H1 (cell line): ENCODE data around the gene SYT13. TPM values are rescaled to one million over a fixed set of nuclear protein-coding genes. Genes with fewer than 3 reads are reported as not detected.

ENCODE experiments used
- CTCF ChIA-PET: fragments of 300-600 bp; sonication (Branson Sonifier 250); formaldehyde crosslinking; loops from one replicate; lab custom pipeline; 2021; ENCODE audit not compliant: partially characterized antibody; lab: Charles Lee
- POLR2A ChIA-PET: fragments of 300-600 bp; sonication (Branson Sonifier 250); formaldehyde crosslinking; loops from one replicate; lab custom pipeline; 2021; ENCODE audit warnings: inconsistent platforms; ENCODE audit not compliant: partially characterized antibody; lab: Charles Lee
- DNase-seq, 2 experiments: peaks; one replicate each; pipeline versions ENCODE4 v3.0.0 to v3.0.0-alpha.2; 2010 to 2022; ENCODE audit warnings: low spot score in 2 of 2, low read depth in 1 of 2, mixed read lengths in 1 of 2
- FAIRE-seq: peaks from 2 replicates; lab custom pipeline; 2011; peaks lifted over from hg19 to GRCh38; lab: Jason Lieb, UNC
- H2AFZ ChIP-seq: 2 replicates; pipeline ENCODE4 v1.8.1; 2012; ENCODE audit warnings: low read length, inconsistent platforms
- H2AK5ac ChIP-seq: 2 replicates; pipeline ENCODE4 v1.6.1; 2013; ENCODE audit warnings: low read depth, low read length
- H2BK120ac ChIP-seq: replicated peaks from 2 replicates; pipeline ENCODE3; 2013; ENCODE audit warnings: low read depth, low read length, inconsistent platforms
- H2BK12ac ChIP-seq: 2 replicates; pipeline ENCODE4 v1.6.1; 2013; ENCODE audit warnings: low read depth, low read length
- H2BK15ac ChIP-seq: 2 replicates; pipeline ENCODE4 v1.6.1; 2013; ENCODE audit warnings: low read length
- H2BK20ac ChIP-seq: 2 replicates; pipeline ENCODE4 v1.6.1; 2013; ENCODE audit warnings: low read length
- H2BK5ac ChIP-seq: 2 replicates; pipeline ENCODE4 v1.6.1; 2013; ENCODE audit warnings: low read depth, low read length
- H3K14ac ChIP-seq: 2 replicates; pipeline ENCODE4 v1.6.1; 2013; ENCODE audit warnings: inconsistent platforms; ENCODE audit not compliant: insufficient read length
- H3K18ac ChIP-seq: 2 replicates; pipeline ENCODE4 v1.6.1; 2013; ENCODE audit warnings: low read length; ENCODE audit errors: extremely low read depth
- H3K23ac ChIP-seq: 2 replicates; pipeline ENCODE4 v1.6.1; 2013; ENCODE audit warnings: inconsistent platforms; ENCODE audit not compliant: insufficient read length
- H3K23me2 ChIP-seq: 2 replicates; pipeline ENCODE4 v1.6.1; 2013; ENCODE audit warnings: low read depth, low read length
- H3K27ac ChIP-seq: 2 replicates; pipeline ENCODE4 v1.6.1; 2011; ENCODE audit warnings: low read depth, low read length, inconsistent platforms
- H3K27me3 ChIP-seq, 4 experiments: replicated peaks in 1 of 4; 1 replicate in 1 of 4; 2 replicates in 3 of 4; pipeline versions ENCODE4 v1.6.1 to v1.8.1; 2011 to 2013; ENCODE audit warnings: low read length in 3 of 4, mild to moderate bottlenecking in 3 of 4, inconsistent platforms in 2 of 4, mixed read lengths in 2 of 4, moderate library complexity in 1 of 4; ENCODE audit not compliant: control insufficient read depth in 3 of 4, insufficient read depth in 3 of 4; ENCODE audit errors: extremely low read depth in 1 of 4
- H3K36me3 ChIP-seq, 4 experiments: 2 replicates each; pipeline versions ENCODE4 v1.6.1 to v1.8.1; 2011 to 2013; ENCODE audit warnings: mild to moderate bottlenecking in 4 of 4, low read length in 3 of 4, moderate library complexity in 2 of 4, control low read depth in 1 of 4, inconsistent platforms in 1 of 4; ENCODE audit not compliant: insufficient read depth in 4 of 4, control insufficient read depth in 2 of 4
- H3K4ac ChIP-seq: replicated peaks from 2 replicates; pipeline ENCODE3; 2013; ENCODE audit warnings: low read length, low read depth, mixed read lengths, inconsistent platforms; ENCODE audit not compliant: insufficient read length
- H3K4me1 ChIP-seq, 4 experiments: replicated peaks in 1 of 4; 1 replicate in 1 of 4; 2 replicates in 3 of 4; pipeline versions ENCODE4 v1.6.1 to v1.8.1; 2011 to 2013; ENCODE audit warnings: low read length in 3 of 4, inconsistent platforms in 2 of 4, mixed read lengths in 1 of 4; ENCODE audit not compliant: insufficient read depth in 4 of 4, control insufficient read depth in 3 of 4
- H3K4me2 ChIP-seq, 2 experiments: 2 replicates each; pipeline versions ENCODE4 v1.6.1 to v1.8.1; 2011 to 2013; ENCODE audit warnings: low read depth in 2 of 2, low read length in 2 of 2, control low read depth in 1 of 2, inconsistent platforms in 1 of 2, mild to moderate bottlenecking in 1 of 2; ENCODE audit not compliant: insufficient read depth in 1 of 2
- H3K4me3 ChIP-seq, 4 experiments: fragments of 200-600, 300-600 bp in 1 of 4; sonication (generic), shearing (Covaris generic), sonication (Bioruptor Twin) in 1 of 4; 2 replicates each; pipeline versions ENCODE4 v1.5.1 to v1.8.1; 2011 to 2016; ENCODE audit warnings: low read length in 4 of 4, low read depth in 3 of 4, control low read depth in 2 of 4, inconsistent platforms in 2 of 4, mild to moderate bottlenecking in 2 of 4, mixed read lengths in 1 of 4, moderate library complexity in 1 of 4; ENCODE audit not compliant: insufficient read depth in 2 of 4; ENCODE audit errors: extremely low read depth in 1 of 4
- H3K56ac ChIP-seq: replicated peaks from 2 replicates; pipeline ENCODE3; 2013; ENCODE audit warnings: low read depth, mild to moderate bottlenecking, mixed read lengths, low read length, inconsistent platforms; ENCODE audit not compliant: insufficient read length
- H3K79me1 ChIP-seq: 2 replicates; pipeline ENCODE4 v1.6.1; 2013; ENCODE audit warnings: low read depth, low read length, control low read depth
- H3K79me2 ChIP-seq, 2 experiments: 2 replicates each; pipeline versions ENCODE4 v1.6.1 to v1.8.1; 2012 to 2013; ENCODE audit warnings: low read length in 2 of 2, mild to moderate bottlenecking in 2 of 2, inconsistent platforms in 1 of 2; ENCODE audit not compliant: insufficient read depth in 2 of 2, control insufficient read depth in 1 of 2
- H3K9ac ChIP-seq, 4 experiments: replicated peaks in 1 of 4; 1 replicate in 1 of 4; 2 replicates in 3 of 4; pipeline versions ENCODE4 v1.6.1 to v1.8.1; 2011 to 2013; ENCODE audit warnings: low read depth in 3 of 4, low read length in 3 of 4, control low read depth in 2 of 4, mild to moderate bottlenecking in 2 of 4, moderate library complexity in 2 of 4, inconsistent platforms in 1 of 4; ENCODE audit errors: extremely low read depth in 1 of 4
- H3K9me3 ChIP-seq, 2 experiments: 2 replicates each; pipeline versions ENCODE4 v1.6.1 to v1.8.1; 2012 to 2013; ENCODE audit warnings: mild to moderate bottlenecking in 2 of 2, moderate library complexity in 2 of 2, control low read depth in 1 of 2, inconsistent platforms in 1 of 2, low read depth in 1 of 2, low read length in 1 of 2, mixed read lengths in 1 of 2; ENCODE audit not compliant: insufficient read depth in 2 of 2
- H4K20me1 ChIP-seq, 2 experiments: replicated peaks in 1 of 2; 2 replicates each; pipeline versions ENCODE3 to v1.8.1; 2011 to 2013; ENCODE audit warnings: inconsistent platforms in 2 of 2, low read length in 2 of 2, mild to moderate bottlenecking in 1 of 2; ENCODE audit not compliant: insufficient read depth in 2 of 2, control insufficient read depth in 1 of 2
- H4K5ac ChIP-seq: 2 replicates; pipeline ENCODE4 v1.6.1; 2013; ENCODE audit warnings: low read length, low read depth, mixed read lengths, inconsistent platforms; ENCODE audit not compliant: insufficient read length
- H4K8ac ChIP-seq: 2 replicates; pipeline ENCODE4 v1.8.0; 2013; ENCODE audit warnings: mild to moderate bottlenecking, moderate library complexity, low read length, inconsistent platforms; ENCODE audit not compliant: insufficient read depth; ENCODE audit errors: extremely low read depth
- H4K91ac ChIP-seq: replicated peaks from 2 replicates; pipeline ENCODE3; 2013; ENCODE audit warnings: low read length, mixed read lengths, inconsistent platforms; ENCODE audit not compliant: insufficient read length
- BACH1 ChIP-seq: IDR thresholded peaks from 2 replicates; pipeline ENCODE4 v1.6.1; 2012; ENCODE audit warnings: low read length, improper control_type of control experiment
- BRCA1 ChIP-seq: IDR thresholded peaks from 2 replicates; pipeline ENCODE4 v1.6.1; 2012; ENCODE audit warnings: low read depth, low read length, improper control_type of control experiment
- CBX5 ChIP-seq: fragments of 300-800, 300-1000 bp; sonication (generic); IDR thresholded peaks from 2 replicates; pipeline ENCODE4 v1.7.1; 2016; ENCODE audit warnings: antibody characterized with exemption, low read length, low read depth
- CBX8 ChIP-seq: fragments of 300-800, 300-1000 bp; sonication (generic); IDR thresholded peaks from 2 replicates; pipeline ENCODE4 v1.7.1; 2016; ENCODE audit warnings: low read depth, low read length, borderline replicate concordance
- CEBPB ChIP-seq: IDR thresholded peaks from 2 replicates; pipeline ENCODE4 v1.6.1; 2012; ENCODE audit warnings: low read depth, low read length
- EP300 ChIP-seq, 2 experiments: IDR thresholded peaks; 1 replicate in 1 of 2; 2 replicates in 1 of 2; pipeline ENCODE4 v1.6.1; 2011 to 2012; ENCODE audit warnings: low read depth in 2 of 2, low read length in 2 of 2, mild to moderate bottlenecking in 2 of 2, borderline replicate concordance in 1 of 2, inconsistent platforms in 1 of 2, moderate library complexity in 1 of 2
- MAFK ChIP-seq: IDR thresholded peaks from 2 replicates; pipeline ENCODE4 v1.6.1; 2012; ENCODE audit warnings: low read depth, mild to moderate bottlenecking, improper control_type of control experiment, low read length
- NANOG ChIP-seq: IDR thresholded peaks from 2 replicates; pipeline ENCODE4 v1.6.1; 2011; ENCODE audit warnings: low read length, low read depth, mild to moderate bottlenecking, inconsistent platforms; ENCODE audit not compliant: insufficient read depth, poor library complexity, severe bottlenecking
- POLR2A ChIP-seq, 2 experiments: IDR thresholded peaks; 1 replicate in 1 of 2; 2 replicates in 1 of 2; pipeline ENCODE4 v1.6.1; 2011; ENCODE audit warnings: low read depth in 2 of 2, low read length in 2 of 2, mild to moderate bottlenecking in 2 of 2; ENCODE audit errors: control extremely low read depth in 1 of 2
- SAP30 ChIP-seq: fragments of 300-600 bp; sonication (generic); IDR thresholded peaks from 2 replicates; pipeline ENCODE4 v1.7.1; 2012; ENCODE audit warnings: low read length, moderate library complexity, mild to moderate bottlenecking, inconsistent platforms; ENCODE audit not compliant: insufficient read depth, insufficient replicate concordance
- SP4 ChIP-seq: IDR thresholded peaks from 2 replicates; pipeline ENCODE4 v1.6.1; 2012; ENCODE audit warnings: low read length, inconsistent platforms
- TAF1 ChIP-seq: IDR thresholded peaks from 2 replicates; pipeline ENCODE4 v1.6.1; 2011; ENCODE audit warnings: mild to moderate bottlenecking, low read depth, low read length
- TEAD4 ChIP-seq: IDR thresholded peaks from 2 replicates; pipeline ENCODE4 v1.6.1; 2012; ENCODE audit warnings: low read depth, low read length, inconsistent platforms, mixed read lengths
- WGBS, 2 experiments: shearing (Covaris generic) in 1 of 2; methylation state at CpG; one replicate each; pipeline versions ENCODE4 v1.1.6 to v1.1.7; 2013 to 2015; ENCODE audit warnings: low lambda C conversion rate in 2 of 2, mixed read lengths in 2 of 2, inconsistent platforms in 1 of 2, low coverage in 1 of 2, missing lambda C conversion rate in 1 of 2; ENCODE audit not compliant: insufficient replicate concordance in 2 of 2, insufficient coverage in 1 of 2, insufficient read length in 1 of 2; ENCODE audit errors: extremely low coverage in 1 of 2, missing lambda C conversion rate in 1 of 2; 5-methylcytosine and 5-hydroxymethylcytosine counted together
- polyA plus RNA-seq, 7 experiments: library from polyadenylated mRNA; depleted of rRNA in 3 of 7; stranded (reverse) in 5 of 7; unstranded in 2 of 7; fragments of >200 nt in 5 of 7; fragments of 200-250 nt in 2 of 7; gene quantifications; 1 replicate in 5 of 7; 2 replicates in 1 of 7; 4 replicates in 1 of 7; pipeline versions ENCODE4 v1.2.1 to v1.2.3, GENCODE V29; 2011 to 2013; ENCODE audit warnings: missing spikeins in 2 of 7, mixed read lengths in 2 of 7
- total RNA-seq: library from RNA; stranded (reverse); fragmentation: NEBNext Ultra II Directional; extraction: Animal tissue kit (Norgen Biotek cat#: 25700); gene quantifications from 2 replicates; pipeline ENCODE4 v1.2.1, GENCODE V29; 2021

Gene SYT13
- total and polyA plus RNA-seq, 2 of the 8 experiments (the other 6 are each of a cell fraction or from before 2014, with no cell fraction given) = 4.8 to 13.2 TPM

- Histone ChIP-seq H3K23ac (no peak overlapping the region), H2BK120ac (no peak overlapping the region), H3K79me2 (no peaks in the 10 kb centered on the region), H2BK20ac (no peak overlapping the region), H3K23me2 (no peaks in the 10 kb centered on the region), H3K79me1 (no peaks in the 10 kb centered on the region), H2BK5ac (no peak overlapping the region), H4K20me1 (no peaks in the 10 kb centered on the region), H3K4me3 (no peak overlapping the region), H2AFZ (no peak overlapping the region), H3K4me2 (no peak overlapping the region), H4K8ac (no peak overlapping the region), H3K4me1 (no peaks in the 10 kb centered on the region; a peak in 1 of 7 replicates), H2AK5ac (no peak overlapping the region), H4K91ac (no peak overlapping the region), H3K14ac (no peak overlapping the region), H2BK15ac (no peak overlapping the region), H3K56ac (no peak overlapping the region), H3K9ac (no peak overlapping the region; a peak in 2 of 7 replicates), H4K5ac (no peak overlapping the region), H3K9me3 (no peaks in the 10 kb centered on the region; a peak in 1 of 4 replicates), H3K18ac (no peak overlapping the region), H3K36me3 (no peaks in the 10 kb centered on the region), H3K4ac (no peak overlapping the region), H3K27ac (no peak overlapping the region), H3K27me3 (peaks cover 0 to 2% (median 0%) of the 10 kb centered on the region in 4 experiments; a peak in 1 of 7 replicates), H2BK12ac (no peak overlapping the region)
- ChIA-PET POLR2A (no interaction called here), CTCF (interaction anchor here (0.5 to 1.9 kb wide), 7 partner anchors 8 to 275 kb away, joined by 3 to 7 read pairs (median 4); no protein-coding TSS in a partner anchor)
- 86% methylated on average over 8 of the region's 8 CpGs; no CpG with 5 or more reads in 1 of the 2 experiments for WGBS, 2 experiments
- FAIRE-seq (no peak), DNase-seq (peak in 1 of 2 experiments; percentile 32)
- TF ChIP-seq EP300 (IDR thresholded peaks at IDR 0.05; ENCODE audit: borderline replicate concordance in 1 of 2, low read depth in 2 of 2, low read length in 2 of 2) = no peak
- TF ChIP-seq BRCA1 = no peak
- no peak for TF ChIP-seq TEAD4
- TF ChIP-seq CBX8 = no peak
- no peak for TF ChIP-seq POLR2A (IDR thresholded peaks at IDR 0.05; ENCODE audit: control extremely low read depth in 1 of 2, low read depth in 2 of 2, low read length in 2 of 2)
- no peak for TF ChIP-seq NANOG
- no peak for TF ChIP-seq TAF1
- TF ChIP-seq SP4 = no peak
- no peak for TF ChIP-seq SAP30
- TF ChIP-seq CEBPB = no peak
- no peak for TF ChIP-seq BACH1
- no peak for TF ChIP-seq MAFK
- TF ChIP-seq CBX5 = no peak
Observed at GRCh38 chr11:45323601-45324249, 37.6 kb upstream of the SYT13 start.
